ENCODE measurements around the gene SLC4A4. TPM values are rescaled to one million over a fixed set of nuclear protein-coding genes. Genes with fewer than 3 reads are reported as not detected.

The SLC4A4 gene
- total and polyA plus RNA-seq, 10 of the 15 experiments (the other 5 are each of a cell fraction or from before 2014, with no cell fraction given), result 0.05 to 0.44 (median 0.18) TPM

GRCh38 chr4:71402616-71403015, 63.8 kb downstream of the SLC4A4 start:
- H3K4me1 ChIP-seq (ENCODE audit: control insufficient read depth, insufficient read depth, low read length), result no peaks in the 10 kb centered on the region
- H3K27me3 ChIP-seq (replicated peaks in 1 of 2; ENCODE audit: control insufficient read depth in 2 of 2, insufficient read depth in 2 of 2, low read length in 1 of 2), result no peaks in the 10 kb centered on the region
- no peak for DNase-seq (ENCODE audit: low read depth, low spot score)
- H3K4me3 ChIP-seq, result no peak overlapping the region
- no peak for ATAC-seq
- H3K36me3 ChIP-seq (ENCODE audit: control insufficient read depth in 2 of 2, insufficient read depth in 2 of 2, low read length in 1 of 2), result no peaks in the 10 kb centered on the region
- H3K9me3 ChIP-seq (replicated peaks; ENCODE audit: control insufficient read depth, insufficient read depth, low read length), result no peaks in the 10 kb centered on the region
- no TSS peak for BruUV-seq (replicated peaks)
- H2AFZ ChIP-seq (ENCODE audit: control insufficient read depth, low read depth, low read length), result no peak overlapping the region
- no peaks in the 10 kb centered on the region for H4K20me1 ChIP-seq (ENCODE audit: control insufficient read depth, insufficient read depth)
- no peak overlapping the region for H3K9ac ChIP-seq (ENCODE audit: control insufficient read depth, insufficient read depth, low read length)
- SMC1A ChIA-PET (ENCODE audit: uncharacterized antibody, unreplicated experiment), result interaction anchor here (0.8 to 1.3 kb wide), 2 partner anchors 14 to 62 kb away, joined by 3 to 4 read pairs; no protein-coding TSS in a partner anchor
- no peaks in the 10 kb centered on the region for H3K79me2 ChIP-seq (ENCODE audit: control insufficient read depth, insufficient read depth, low read length)
- RAD21 ChIA-PET (ENCODE audit: unreplicated experiment), result no interaction called here
- in situ Hi-C loops (cut with MboI) (no loop called here), intact Hi-C loops (cut with micrococcal nuclease; ENCODE audit: unreplicated experiment) (no loop called here)
- no peak overlapping the region for H3K4me2 ChIP-seq (ENCODE audit: control insufficient read depth, insufficient read depth)
- POLR2A ChIA-PET, result no interaction called here
- no peak overlapping the region for H3K27ac ChIP-seq (ENCODE audit: control insufficient read depth, insufficient read depth)
- FAIRE-seq, result no peak
- CTCF ChIA-PET, result interaction anchor here (0.8 kb wide), 1 partner anchor 801 kb away, joined by 3 read pairs; no protein-coding TSS in a partner anchor
- TF ChIP-seq CREM (IDR thresholded peaks at IDR 0.05; ENCODE audit: low read depth) (no peak), JUNB (IDR thresholded peaks at IDR 0.05) (no peak), POLR2AphosphoS5 (IDR thresholded peaks at IDR 0.05; ENCODE audit: low read length) (no peak), GABPA (IDR thresholded peaks at IDR 0.05; ENCODE audit: low read depth) (no peak), ZSCAN29 (IDR thresholded peaks at IDR 0.05) (no peak), NBN (IDR thresholded peaks at IDR 0.05) (no peak), NFYA (IDR thresholded peaks at IDR 0.05; ENCODE audit: borderline replicate concordance, low read depth, low read length) (no peak), TBL1XR1 (IDR thresholded peaks at IDR 0.05; ENCODE audit: low read depth, low read length) (no peak), CBX5 (IDR thresholded peaks at IDR 0.05; ENCODE audit: low read depth) (no peak), WRNIP1 (IDR thresholded peaks at IDR 0.05; ENCODE audit: borderline replicate concordance, low read depth, low read length) (no peak), POLR2AphosphoS2 (IDR thresholded peaks at IDR 0.05; ENCODE audit: low read depth, low read length) (no peak), RCOR1 (conservative IDR thresholded peaks at IDR 0.05; ENCODE audit: low read depth, low read length) (no peak), CEBPZ (IDR thresholded peaks at IDR 0.05; ENCODE audit: low read depth, low read length) (no peak), EGR1 (IDR thresholded peaks at IDR 0.05; ENCODE audit: borderline replicate concordance in 1 of 2, low read depth in 2 of 2, low read length in 2 of 2) (no peak), YY1 (IDR thresholded peaks at IDR 0.05; ENCODE audit: low read depth, low read length) (no peak)
- TF ChIP-seq, protein P1, sequence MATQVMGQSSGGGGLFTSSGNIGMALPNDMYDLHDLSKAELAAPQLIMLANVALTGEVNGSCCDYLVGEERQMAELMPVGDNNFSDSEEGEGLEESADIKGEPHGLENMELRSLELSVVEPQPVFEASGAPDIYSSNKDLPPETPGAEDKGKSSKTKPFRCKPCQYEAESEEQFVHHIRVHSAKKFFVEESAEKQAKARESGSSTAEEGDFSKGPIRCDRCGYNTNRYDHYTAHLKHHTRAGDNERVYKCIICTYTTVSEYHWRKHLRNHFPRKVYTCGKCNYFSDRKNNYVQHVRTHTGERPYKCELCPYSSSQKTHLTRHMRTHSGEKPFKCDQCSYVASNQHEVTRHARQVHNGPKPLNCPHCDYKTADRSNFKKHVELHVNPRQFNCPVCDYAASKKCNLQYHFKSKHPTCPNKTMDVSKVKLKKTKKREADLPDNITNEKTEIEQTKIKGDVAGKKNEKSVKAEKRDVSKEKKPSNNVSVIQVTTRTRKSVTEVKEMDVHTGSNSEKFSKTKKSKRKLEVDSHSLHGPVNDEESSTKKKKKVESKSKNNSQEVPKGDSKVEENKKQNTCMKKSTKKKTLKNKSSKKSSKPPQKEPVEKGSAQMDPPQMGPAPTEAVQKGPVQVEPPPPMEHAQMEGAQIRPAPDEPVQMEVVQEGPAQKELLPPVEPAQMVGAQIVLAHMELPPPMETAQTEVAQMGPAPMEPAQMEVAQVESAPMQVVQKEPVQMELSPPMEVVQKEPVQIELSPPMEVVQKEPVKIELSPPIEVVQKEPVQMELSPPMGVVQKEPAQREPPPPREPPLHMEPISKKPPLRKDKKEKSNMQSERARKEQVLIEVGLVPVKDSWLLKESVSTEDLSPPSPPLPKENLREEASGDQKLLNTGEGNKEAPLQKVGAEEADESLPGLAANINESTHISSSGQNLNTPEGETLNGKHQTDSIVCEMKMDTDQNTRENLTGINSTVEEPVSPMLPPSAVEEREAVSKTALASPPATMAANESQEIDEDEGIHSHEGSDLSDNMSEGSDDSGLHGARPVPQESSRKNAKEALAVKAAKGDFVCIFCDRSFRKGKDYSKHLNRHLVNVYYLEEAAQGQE (IDR thresholded peaks at IDR 0.05; ENCODE audit: low read depth, low read length), result no peak
- TF ChIP-seq, protein P2, sequence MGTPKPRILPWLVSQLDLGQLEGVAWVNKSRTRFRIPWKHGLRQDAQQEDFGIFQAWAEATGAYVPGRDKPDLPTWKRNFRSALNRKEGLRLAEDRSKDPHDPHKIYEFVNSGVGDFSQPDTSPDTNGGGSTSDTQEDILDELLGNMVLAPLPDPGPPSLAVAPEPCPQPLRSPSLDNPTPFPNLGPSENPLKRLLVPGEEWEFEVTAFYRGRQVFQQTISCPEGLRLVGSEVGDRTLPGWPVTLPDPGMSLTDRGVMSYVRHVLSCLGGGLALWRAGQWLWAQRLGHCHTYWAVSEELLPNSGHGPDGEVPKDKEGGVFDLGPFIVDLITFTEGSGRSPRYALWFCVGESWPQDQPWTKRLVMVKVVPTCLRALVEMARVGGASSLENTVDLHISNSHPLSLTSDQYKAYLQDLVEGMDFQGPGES (IDR thresholded peaks at IDR 0.05), result no peak
- TF ChIP-seq, protein P3, sequence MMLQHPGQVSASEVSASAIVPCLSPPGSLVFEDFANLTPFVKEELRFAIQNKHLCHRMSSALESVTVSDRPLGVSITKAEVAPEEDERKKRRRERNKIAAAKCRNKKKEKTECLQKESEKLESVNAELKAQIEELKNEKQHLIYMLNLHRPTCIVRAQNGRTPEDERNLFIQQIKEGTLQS (IDR thresholded peaks at IDR 0.05; ENCODE audit: borderline replicate concordance, extremely low read depth, low read depth, low read length), result no peak

Data from GM12878 (cell line).